Hepatocyte (in vitro differentiated cells): Measurements from ENCODE around the gene SH3PXD2A. TPM values are rescaled to one million over a fixed set of nuclear protein-coding genes. Genes with fewer than 3 reads are reported as not detected.

Experiments used
- DNase-seq: peaks from one replicate; pipeline ENCODE4 v3.0.0-alpha.2; 2016; ENCODE audit warnings: low spot score
- H2AFZ ChIP-seq: fragments of 200-600 bp; sonication (generic); 2 replicates; pipeline ENCODE4 v1.6.0; 2016; ENCODE audit warnings: antibody characterized with exemption, mild to moderate bottlenecking
- H3K27ac ChIP-seq: fragments of 200-600 bp; sonication (generic); 2 replicates; pipeline ENCODE4 v1.5.1; 2016; ENCODE audit warnings: mild to moderate bottlenecking
- H3K27me3 ChIP-seq: fragments of 200-600 bp; sonication (generic); 2 replicates; pipeline ENCODE4 v1.6.1; 2016
- H3K36me3 ChIP-seq: fragments of 200-600 bp; sonication (generic); replicated peaks from 2 replicates; pipeline ENCODE4 v1.5.1; 2016; ENCODE audit warnings: low read depth; ENCODE audit not compliant: insufficient read depth
- H3K4me1 ChIP-seq: fragments of 200-600 bp; sonication (generic); 2 replicates; pipeline ENCODE4 v1.5.1; 2016; ENCODE audit warnings: mild to moderate bottlenecking, moderate library complexity; ENCODE audit not compliant: insufficient read depth
- H3K4me2 ChIP-seq: fragments of 200-600 bp; sonication (generic); 2 replicates; pipeline ENCODE4 v1.6.0; 2016
- H3K4me3 ChIP-seq: fragments of 200-600 bp; sonication (generic); 2 replicates; pipeline ENCODE4 v1.5.1; 2016; ENCODE audit warnings: mild to moderate bottlenecking
- H3K79me2 ChIP-seq: fragments of 200-600 bp; sonication (generic); 2 replicates; pipeline ENCODE4 v1.6.0; 2017; ENCODE audit warnings: mild to moderate bottlenecking
- H3K9me2 ChIP-seq: fragments of 200-600 bp; sonication (generic); replicated peaks from 2 replicates; pipeline ENCODE4 v1.6.0; 2017; ENCODE audit warnings: mild to moderate bottlenecking; ENCODE audit not compliant: insufficient read depth
- H3K9me3 ChIP-seq: fragments of 200-600 bp; sonication (generic); 2 replicates; pipeline ENCODE4 v1.5.1; 2016; ENCODE audit warnings: low read depth, mild to moderate bottlenecking
- H4K20me1 ChIP-seq: fragments of 200-600 bp; sonication (generic); 2 replicates; pipeline ENCODE4 v1.6.0; 2016; ENCODE audit warnings: mild to moderate bottlenecking; ENCODE audit not compliant: insufficient read depth, poor library complexity, severe bottlenecking
- CTCF ChIP-seq: fragments of 200-600 bp; sonication (generic); IDR thresholded peaks from 2 replicates; pipeline ENCODE4 v1.5.1; 2016; ENCODE audit warnings: antibody characterized with exemption, mild to moderate bottlenecking; ENCODE audit not compliant: poor library complexity
- EZH2 ChIP-seq: fragments of 200-600 bp; sonication (generic); IDR thresholded peaks from 2 replicates; pipeline ENCODE4 v1.6.1; 2016; ENCODE audit warnings: antibody characterized with exemption, mild to moderate bottlenecking, borderline replicate concordance
- EZH2phosphoT487 ChIP-seq: fragments of 200-600 bp; sonication (generic); IDR thresholded peaks from one replicate; pipeline ENCODE4 v1.6.1; 2018; ENCODE audit warnings: antibody characterized with exemption, mild to moderate bottlenecking, low read depth, moderate library complexity; ENCODE audit not compliant: unreplicated experiment, severe bottlenecking
- WGBS: methylation state at CpG from one replicate; pipeline ENCODE4 v1.1.6; 2016; ENCODE audit warnings: low lambda C conversion rate; ENCODE audit errors: missing lambda C conversion rate; 5-methylcytosine and 5-hydroxymethylcytosine counted together
- polyA plus RNA-seq: library from polyadenylated mRNA; unstranded; fragments of >200 nt; fragmentation: Nextera tagmentation; extraction: Ambion mirVana; gene quantifications from 2 replicates; pipeline ENCODE4 v1.2.1, GENCODE V29; 2016
- total RNA-seq: library from RNA; depleted of rRNA; stranded (reverse); fragments of >200 nt; gene quantifications from 2 replicates; pipeline ENCODE4 v1.2.3, GENCODE V29; 2014

Gene SH3PXD2A
- total and polyA plus RNA-seq, 2 experiments from 2014 or later, result 8.4 to 13.6 TPM

DNA sequence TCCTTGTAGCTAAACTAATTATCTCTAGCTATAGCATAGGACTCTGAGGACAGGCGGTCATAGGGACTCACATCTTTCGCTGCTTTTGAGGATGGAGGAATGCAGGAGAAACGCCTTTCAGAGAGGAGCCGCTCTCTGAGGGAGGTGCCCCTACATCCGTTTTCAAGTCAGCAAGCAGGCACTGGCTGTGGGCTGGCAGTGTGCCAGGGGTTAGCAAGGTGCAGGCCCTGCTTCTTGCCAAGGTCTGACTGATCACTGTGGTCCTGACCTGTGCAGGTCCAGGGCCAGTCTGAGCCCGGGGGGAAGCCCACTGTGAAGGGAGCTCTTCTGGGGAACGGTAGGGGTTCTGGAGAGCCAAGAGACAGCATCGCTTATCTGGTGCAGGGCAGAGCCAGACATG, 89.4 kb downstream of the SH3PXD2A start:
- TF ChIP-seq EZH2 (no peak), EZH2phosphoT487 (no peak), CTCF (no peak)
- WGBS, result 89% methylated on average over 8 of the region's 8 CpGs
- Histone ChIP-seq H3K4me1 (no peaks in the 10 kb centered on the region), H2AFZ (no peak overlapping the region), H3K27me3 (no peaks in the 10 kb centered on the region), H3K9me3 (no peaks in the 10 kb centered on the region), H3K36me3 (no peaks in the 10 kb centered on the region), H3K27ac (no peak overlapping the region), H3K9me2 (no peaks in the 10 kb centered on the region), H3K4me3 (no peak overlapping the region), H3K79me2 (peaks cover 3% of the 10 kb centered on the region), H4K20me1 (no peaks in the 10 kb centered on the region), H3K4me2 (no peak overlapping the region)
- no peak for DNase-seq

DNA sequence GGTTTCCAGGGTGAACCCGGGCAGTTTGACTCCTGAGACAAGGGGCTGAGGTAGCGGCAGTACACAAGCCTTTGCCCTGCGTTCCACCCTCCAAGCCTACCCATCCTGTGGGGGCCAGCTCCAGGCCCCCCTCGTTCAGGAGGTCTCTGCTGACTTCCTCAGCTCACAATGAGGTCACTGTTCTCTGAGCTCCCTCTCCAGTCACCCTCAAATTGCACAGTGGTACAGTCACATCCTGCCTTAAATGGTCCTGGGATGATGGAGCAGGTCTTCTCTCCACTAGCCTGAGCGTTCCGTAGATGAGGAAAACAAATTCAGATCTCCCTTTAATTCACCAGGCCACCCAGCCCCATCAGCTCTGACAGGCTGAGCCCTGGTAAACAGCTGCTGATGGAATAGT, 90.2 kb downstream of the SH3PXD2A start:
- Histone ChIP-seq H3K36me3 (no peaks in the 10 kb centered on the region), H3K27me3 (no peaks in the 10 kb centered on the region), H4K20me1 (no peaks in the 10 kb centered on the region), H2AFZ (no peak overlapping the region), H3K79me2 (no peaks in the 10 kb centered on the region), H3K4me2 (no peak overlapping the region), H3K4me3 (no peak overlapping the region), H3K27ac (no peak overlapping the region), H3K9me3 (no peaks in the 10 kb centered on the region), H3K9me2 (no peaks in the 10 kb centered on the region), H3K4me1 (no peaks in the 10 kb centered on the region)
- DNase-seq, result no peak
- 93% methylated on average over 6 of the region's 6 CpGs for WGBS
- no peak for TF ChIP-seq CTCF
- no peak for TF ChIP-seq EZH2phosphoT487
- no peak for TF ChIP-seq EZH2

DNA sequence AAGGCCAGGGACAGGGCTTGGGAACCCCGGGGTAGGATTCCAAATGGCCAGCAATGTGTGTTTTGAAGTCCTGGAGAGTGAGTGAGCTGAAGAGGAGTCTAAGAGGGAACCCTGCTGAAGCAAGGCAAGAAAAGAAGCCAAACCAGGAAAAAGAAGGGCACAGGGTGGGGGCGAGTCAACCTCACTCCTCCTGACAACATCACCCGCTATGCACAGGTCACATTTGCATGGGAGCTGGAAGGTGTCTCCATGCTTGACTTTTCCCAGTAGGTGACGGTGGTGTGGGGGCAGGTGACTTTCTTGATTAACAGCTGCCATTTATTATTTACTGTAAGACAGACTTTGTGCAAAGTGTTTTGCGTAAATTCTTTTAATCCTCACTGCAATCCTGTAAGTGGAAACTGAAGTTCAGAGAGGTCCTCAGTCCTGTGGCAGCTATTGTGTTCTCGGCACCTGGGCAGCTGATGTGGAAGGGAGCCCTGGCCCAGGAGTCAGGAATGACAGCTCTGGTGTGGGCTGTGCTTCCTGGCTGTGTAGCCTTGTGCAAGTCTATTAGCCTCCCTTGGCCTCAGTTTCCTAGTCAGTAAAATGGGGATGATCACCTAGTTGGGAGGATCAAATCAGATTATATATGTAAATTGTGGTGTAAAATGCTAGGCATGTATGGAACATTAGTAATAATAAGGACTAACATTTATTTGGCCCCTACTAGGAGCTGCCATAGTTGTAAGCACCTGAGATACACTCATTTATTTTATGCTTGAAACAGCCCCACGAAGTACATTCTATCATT, 90.9 kb downstream of the SH3PXD2A start:
- 87% methylated on average over 7 of the region's 7 CpGs for WGBS
- no peaks in the 10 kb centered on the region for H3K9me3 ChIP-seq
- H3K4me1 ChIP-seq, result peaks cover 1% of the 10 kb centered on the region
- H3K4me3 ChIP-seq, result no peak overlapping the region
- no peak overlapping the region for H2AFZ ChIP-seq
- no peaks in the 10 kb centered on the region for H4K20me1 ChIP-seq
- H3K79me2 ChIP-seq, result no peaks in the 10 kb centered on the region
- no peaks in the 10 kb centered on the region for H3K36me3 ChIP-seq
- DNase-seq, result no peak
- TF ChIP-seq EZH2 (no peak), EZH2phosphoT487 (no peak), CTCF (no peak)
- no peak overlapping the region for H3K4me2 ChIP-seq
- H3K27me3 ChIP-seq, result no peaks in the 10 kb centered on the region
- no peak overlapping the region for H3K27ac ChIP-seq
- no peaks in the 10 kb centered on the region for H3K9me2 ChIP-seq
